Prostate gland (tissue), 2 donors: ENCODE results near the gene SFXN2. TPM values are rescaled to one million over a fixed set of nuclear protein-coding genes. Genes with fewer than 3 reads are reported as not detected.
"Not testable (repeated sequence)": the region's sequence is repeated elsewhere in the genome, so short reads cannot be mapped to it uniquely, and the experiment has no call there.

Experiments
- DNase-seq: peaks from one replicate; pipeline ENCODE4 v3.0.0-alpha.2; 2019; ENCODE audit warnings: low spot score
- H3K27ac ChIP-seq, 2 donors: fragments of 200-600 bp; sonication (generic); 2 replicates each; pipeline ENCODE4 v1.5.1; 2017 to 2019
- H3K27me3 ChIP-seq: fragments of 200-600 bp; sonication (generic); replicated peaks from 2 replicates; pipeline ENCODE4 v1.5.1; 2019; ENCODE audit not compliant: insufficient read depth
- H3K36me3 ChIP-seq, 2 donors: fragments of 200-600 bp; sonication (generic); 1 replicate in 1 of 2; 2 replicates in 1 of 2; pipeline versions ENCODE4 v1.5.1 to v1.8.1; 2017 to 2019
- H3K4me1 ChIP-seq: fragments of 200-600 bp; sonication (generic); replicated peaks from 2 replicates; pipeline ENCODE4 v1.5.1; 2019
- H3K4me3 ChIP-seq, 2 donors: fragments of 200-600 bp; sonication (generic); 2 replicates each; pipeline ENCODE4 v1.5.1; 2017 to 2019
- H3K9me3 ChIP-seq: fragments of 200-600 bp; sonication (generic); 2 replicates; pipeline ENCODE4 v1.5.1; 2017
- CTCF ChIP-seq, 4 experiments: fragments of 200-600 bp in 2 of 4; fragments of 450-650 bp in 2 of 4; sonication (generic) in 2 of 4; IDR thresholded peaks; 1 replicate in 3 of 4; 2 replicates in 1 of 4; pipeline ENCODE4 v1.5.1; 2016 to 2019; ENCODE audit warnings: antibody characterized with exemption in 4 of 4, mild to moderate bottlenecking in 2 of 4, moderate library complexity in 2 of 4
- POLR2A ChIP-seq: fragments of 450-650 bp; IDR thresholded peaks from one replicate; pipeline ENCODE4 v1.6.1; 2016; ENCODE audit warnings: antibody characterized with exemption, mild to moderate bottlenecking
- POLR2AphosphoS5 ChIP-seq: sonication (generic); formaldehyde crosslinking; IDR thresholded peaks from one replicate; pipeline ENCODE4 v1.6.1; 2017; ENCODE audit warnings: antibody characterized with exemption
- WGBS: methylation state at CpG from one replicate; pipeline ENCODE4 v1.1.5; 2018; 5-methylcytosine and 5-hydroxymethylcytosine counted together
- intact Hi-C: fragments of 100-400 bp; cut with DNase I; formaldehyde crosslinking; loops from one replicate; pipeline ENCODE4 v1.14.2; 2022
- total RNA-seq, 2 donors: library from RNA; depleted of rRNA; stranded (reverse); fragments of >200 nt; gene quantifications; one replicate each; pipeline ENCODE4 v1.1.0, GENCODE V29; 2016

Gene SFXN2
- total RNA-seq, 2 donors from 2014 or later: 16.4 to 26.6 TPM

- no peak for TF ChIP-seq CTCF (IDR thresholded peaks at IDR 0.05)
- no peak for TF ChIP-seq POLR2A
- no peak for TF ChIP-seq POLR2AphosphoS5
- intact Hi-C loops: no loop called here
- Histone ChIP-seq H3K4me1 (no peaks in the 10 kb centered on the region), H3K9me3 (no peaks in the 10 kb centered on the region), H3K4me3 (no peak overlapping the region), H3K27ac (no peak overlapping the region), H3K27me3 (no peaks in the 10 kb centered on the region), H3K36me3 (no peaks in the 10 kb centered on the region)
- no peak for DNase-seq
These were observed 24.3 kb downstream of the SFXN2 start for GRCh38 chr10:102738692-102739121.

GRCh38 chr10:102740229-102740628, 25.8 kb downstream of the SFXN2 start:
- no peaks in the 10 kb centered on the region for H3K27me3 ChIP-seq
- DNase-seq: no peak
- intact Hi-C loops: loop anchor here (5.0 kb wide), 1 partner anchor 62 kb away; no protein-coding TSS in a partner anchor
- no peak overlapping the region for H3K27ac ChIP-seq
- 87% methylated on average over 2 of the region's 2 CpGs for WGBS
- no peaks in the 10 kb centered on the region for H3K36me3 ChIP-seq
- TF ChIP-seq CTCF (IDR thresholded peaks at IDR 0.05) (no peak), POLR2AphosphoS5 (no peak), POLR2A (no peak)
- H3K4me3 ChIP-seq: no peak overlapping the region
- no peaks in the 10 kb centered on the region for H3K9me3 ChIP-seq
- H3K4me1 ChIP-seq: no peaks in the 10 kb centered on the region

- DNase-seq: no peak
- H3K9me3 ChIP-seq: no peaks in the 10 kb centered on the region
- intact Hi-C loops: loop anchor here (5.0 kb wide), 1 partner anchor 61 kb away; no protein-coding TSS in a partner anchor
- TF ChIP-seq CTCF (IDR thresholded peaks at IDR 0.05) (no peak), POLR2AphosphoS5 (no peak), POLR2A (no peak)
- no peak overlapping the region for H3K27ac ChIP-seq
- H3K4me3 ChIP-seq: no peak overlapping the region
- no peaks in the 10 kb centered on the region for H3K4me1 ChIP-seq
- 24% methylated on average over 2 of the region's 2 CpGs for WGBS
- no peaks in the 10 kb centered on the region for H3K36me3 ChIP-seq
- H3K27me3 ChIP-seq: no peaks in the 10 kb centered on the region
These were observed 27.3 kb downstream of the SFXN2 start for GRCh38 chr10:102741726-102742237.

- not testable (repeated sequence) for H3K27ac ChIP-seq, H3K27me3 ChIP-seq, H3K4me1 ChIP-seq, H3K9me3 ChIP-seq, H3K4me3 ChIP-seq, DNase-seq, H3K36me3 ChIP-seq
- WGBS: 79% methylated on average over 5 of the region's 5 CpGs
- intact Hi-C loops: loop anchor here (5.0 kb wide), 1 partner anchor 60 kb away; no protein-coding TSS in a partner anchor
These were observed 27.9 kb downstream of the SFXN2 start for GRCh38 chr10:102742313-102742712.

GRCh38 chr10:102743078-102743587, 28.7 kb downstream of the SFXN2 start:
- TF ChIP-seq CTCF (IDR thresholded peaks at IDR 0.05) (no peak), POLR2A (no peak), POLR2AphosphoS5 (no peak)
- Histone ChIP-seq H3K36me3 (no peaks in the 10 kb centered on the region), H3K27me3 (no peaks in the 10 kb centered on the region), H3K4me3 (no peak overlapping the region), H3K4me1 (no peaks in the 10 kb centered on the region), H3K27ac (no peak overlapping the region), H3K9me3 (no peaks in the 10 kb centered on the region)
- intact Hi-C loops: loop anchor here (5.0 kb wide), 1 partner anchor 59 kb away; no protein-coding TSS in a partner anchor
- no peak for DNase-seq
- 32% methylated on average over 7 of the region's 7 CpGs for WGBS
